NCI-H146 treated with DMSO at 0.1 percent for 48 hours (cell line): Measurements from ENCODE around the gene ZNF879.
A peak's percentile ranks its signal among the peaks of the same experiment; 100 is the strongest.

Experiments
- DNase-seq: peaks from one replicate; lab custom pipeline; 2025; ENCODE audit not compliant: unreplicated experiment; lab: John Stamatoyannopoulos, UW

ZNF879 gene

GRCh38 chr5:179023528-179024189 is at the start of gene ZNF879:
TSS of gene ZNF879 (plus strand) at chr5:179023804. CDS start at chr5:179025005, 1,201 bp downstream.
- peak; percentile 57 for DNase-seq

- no peak for DNase-seq
Observed at GRCh38 chr5:178981381-178981780, 42.2 kb upstream of the ZNF879 start.

GRCh38 chr5:178982941-178983340 is 40.7 kb upstream of the ZNF879 start:
- no peak for DNase-seq

- DNase-seq = no peak
Observed at GRCh38 chr5:178983728-178984127, 39.9 kb upstream of the ZNF879 start.

GRCh38 chr5:178984145-178985072 is 39.2 kb upstream of the ZNF879 start:
- DNase-seq = no peak

DNA sequence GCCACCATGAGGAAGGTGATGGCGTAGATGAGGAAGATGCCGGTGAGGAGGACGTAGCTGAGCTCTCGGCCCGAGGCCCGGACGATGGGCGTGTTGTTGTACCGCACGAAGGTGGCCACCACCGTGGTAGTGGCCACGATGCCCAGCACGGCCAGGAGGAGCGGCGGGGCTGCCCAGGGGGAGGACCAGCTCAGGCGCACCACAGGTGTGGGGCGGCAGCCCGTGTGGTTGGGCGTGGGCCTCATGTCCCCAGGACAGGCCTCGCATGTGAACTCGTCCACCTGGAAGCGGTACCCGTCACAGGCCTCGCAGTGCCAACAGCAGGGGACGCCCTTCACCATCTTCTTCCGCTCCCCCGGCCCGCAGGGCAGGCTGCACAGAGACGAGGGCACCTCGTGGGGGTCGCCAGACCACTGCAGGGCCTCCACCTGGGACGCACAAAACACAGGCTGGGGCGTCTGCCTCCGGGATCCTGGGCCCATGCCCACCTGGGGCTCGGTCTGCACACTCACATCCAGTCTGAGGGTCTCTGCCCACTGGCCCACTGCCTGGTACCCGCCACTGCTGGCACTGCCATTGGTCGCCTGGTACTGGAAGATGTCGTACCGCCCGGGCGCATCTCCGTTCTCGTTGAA is 37.2 kb upstream of the ZNF879 start:
- no peak for DNase-seq

DNA sequence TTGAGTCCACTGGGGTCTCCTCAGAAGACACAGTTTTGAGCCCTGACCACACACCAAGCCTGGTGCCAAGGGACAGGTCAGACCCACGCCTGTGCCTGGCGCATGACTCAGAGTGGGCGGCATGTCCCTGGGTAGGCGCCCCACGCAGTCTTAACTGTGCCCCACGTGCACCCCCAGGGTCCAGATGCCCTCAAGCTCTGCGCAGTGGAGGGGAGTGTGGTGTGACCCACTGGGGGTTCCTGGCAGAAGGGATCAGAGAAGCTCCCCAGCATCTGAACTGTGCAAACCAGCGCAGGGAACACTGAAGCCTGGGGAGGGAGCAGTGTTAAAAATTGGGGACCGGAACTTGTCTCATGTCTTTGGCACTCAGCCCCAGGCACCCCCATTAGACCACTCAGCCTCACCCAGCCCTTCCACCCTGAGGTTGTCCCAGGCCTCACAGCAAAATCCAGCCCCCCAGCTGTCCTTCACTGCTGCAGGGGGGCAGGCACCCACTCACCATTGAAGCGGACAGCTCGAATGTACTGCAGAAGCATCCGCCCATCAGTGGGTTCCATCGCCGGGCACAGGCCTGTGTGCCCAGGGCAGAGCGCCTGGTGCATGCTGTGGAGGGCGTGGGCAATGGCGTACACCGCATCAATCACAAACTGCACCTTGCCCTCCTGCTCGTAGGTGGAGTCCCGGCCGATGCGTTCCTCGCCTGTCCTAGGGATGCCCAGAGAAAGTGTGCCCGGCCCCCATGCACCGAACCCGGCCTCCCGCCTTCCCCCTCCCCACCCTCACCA is 35.0 kb upstream of the ZNF879 start:
- DNase-seq = no peak

DNA sequence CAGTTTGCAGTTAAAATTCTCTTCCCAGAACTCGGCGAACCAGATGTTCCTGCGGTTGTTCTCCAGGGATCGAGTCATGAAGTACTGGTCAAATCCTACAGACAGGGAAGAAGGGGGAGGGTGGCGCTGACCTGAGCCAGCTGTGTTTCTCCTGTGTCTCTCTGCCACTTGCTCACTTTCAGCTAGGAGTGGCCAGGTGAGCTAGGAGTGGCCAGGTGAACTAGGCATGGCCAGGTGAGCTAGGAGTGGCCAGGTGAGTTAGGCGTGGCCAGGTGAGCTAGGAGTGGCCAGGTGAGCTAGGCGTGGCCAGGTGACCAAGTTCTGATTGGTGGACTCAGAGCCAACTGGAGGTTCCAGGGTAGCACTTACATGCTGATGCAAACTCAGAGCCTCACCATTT is 34.3 kb upstream of the ZNF879 start:
- no peak for DNase-seq

DNA sequence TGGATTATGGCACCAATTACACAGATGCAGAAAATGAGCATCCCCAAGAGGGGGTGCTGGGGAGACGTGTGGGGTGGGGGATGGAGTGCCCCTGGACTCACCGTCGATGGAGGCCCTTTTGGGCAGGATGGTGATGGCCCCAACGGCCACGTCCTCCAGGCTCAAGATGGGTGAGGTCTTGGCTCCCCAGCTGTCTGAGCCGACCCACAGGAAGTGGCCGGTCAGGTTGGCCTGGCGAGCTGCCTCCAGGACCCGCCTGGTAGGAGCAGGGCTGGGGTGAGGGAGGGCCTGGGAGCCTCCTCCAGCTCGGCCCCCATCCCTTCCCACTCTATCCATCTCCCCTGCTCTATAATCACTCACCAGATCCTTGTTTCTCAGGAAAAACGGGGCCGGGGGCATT is 33.1 kb upstream of the ZNF879 start:
- no peak for DNase-seq

GRCh38 chr5:178991190-178992145 is 32.1 kb upstream of the ZNF879 start:
- DNase-seq = no peak

- DNase-seq = no peak
Observed at GRCh38 chr5:178992291-178992895, 31.2 kb upstream of the ZNF879 start.

DNA sequence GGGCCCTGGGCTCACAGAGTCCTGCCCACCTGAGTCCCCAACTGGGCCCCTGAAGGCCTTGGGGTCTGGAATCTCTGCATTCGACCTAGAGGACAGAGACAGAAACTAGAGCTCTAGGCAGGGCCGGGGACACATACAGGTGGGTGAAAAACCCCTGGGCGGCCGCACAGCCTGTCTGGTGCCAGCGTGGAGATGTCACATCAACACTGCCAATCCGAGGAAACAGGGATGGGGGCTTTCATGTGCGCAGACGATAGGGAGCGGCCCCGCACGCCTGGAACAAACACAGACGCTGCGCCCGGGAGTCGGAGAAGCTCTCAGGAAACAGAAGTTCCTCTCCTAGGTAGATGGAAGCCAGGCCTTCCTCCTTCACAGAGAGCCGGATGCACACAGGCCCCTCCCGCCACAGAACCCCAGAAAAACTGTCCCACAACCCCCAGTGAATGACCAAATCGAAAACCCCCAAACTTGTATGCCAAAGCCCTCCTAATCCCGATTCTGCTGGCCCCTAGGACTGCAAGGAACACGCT is 30.3 kb upstream of the ZNF879 start:
- no peak for DNase-seq

DNA sequence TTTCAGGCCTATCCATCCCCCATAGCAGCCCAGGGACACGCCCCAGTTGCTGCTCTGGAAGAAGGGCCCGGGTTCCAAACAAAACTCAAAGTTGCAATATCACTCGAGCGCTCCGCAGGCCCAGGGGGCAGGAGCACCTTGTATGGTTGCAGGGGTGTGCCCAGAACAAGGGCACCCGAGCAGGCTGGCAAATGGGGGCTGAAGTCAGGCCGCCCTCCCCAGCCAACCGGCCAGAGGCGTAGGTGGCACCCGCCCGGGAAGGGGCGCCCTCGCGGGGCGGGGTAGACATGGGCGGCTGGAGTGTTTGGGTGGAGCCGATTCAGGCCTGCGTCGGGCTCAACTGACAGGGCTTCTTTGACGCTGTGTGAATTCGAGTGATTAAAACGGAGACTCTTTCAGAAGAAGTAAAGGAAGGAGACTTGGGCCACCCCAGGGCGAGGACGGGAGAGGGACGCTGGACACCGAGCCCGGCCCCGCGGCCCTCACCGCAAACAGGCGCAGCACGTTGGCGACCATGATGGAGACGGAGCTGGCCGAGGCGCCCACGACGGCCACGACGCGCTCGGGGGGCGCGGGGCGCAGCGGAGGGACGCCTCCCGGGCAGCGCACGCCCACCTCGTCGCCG is 29.5 kb upstream of the ZNF879 start:
- no peak for DNase-seq

DNA sequence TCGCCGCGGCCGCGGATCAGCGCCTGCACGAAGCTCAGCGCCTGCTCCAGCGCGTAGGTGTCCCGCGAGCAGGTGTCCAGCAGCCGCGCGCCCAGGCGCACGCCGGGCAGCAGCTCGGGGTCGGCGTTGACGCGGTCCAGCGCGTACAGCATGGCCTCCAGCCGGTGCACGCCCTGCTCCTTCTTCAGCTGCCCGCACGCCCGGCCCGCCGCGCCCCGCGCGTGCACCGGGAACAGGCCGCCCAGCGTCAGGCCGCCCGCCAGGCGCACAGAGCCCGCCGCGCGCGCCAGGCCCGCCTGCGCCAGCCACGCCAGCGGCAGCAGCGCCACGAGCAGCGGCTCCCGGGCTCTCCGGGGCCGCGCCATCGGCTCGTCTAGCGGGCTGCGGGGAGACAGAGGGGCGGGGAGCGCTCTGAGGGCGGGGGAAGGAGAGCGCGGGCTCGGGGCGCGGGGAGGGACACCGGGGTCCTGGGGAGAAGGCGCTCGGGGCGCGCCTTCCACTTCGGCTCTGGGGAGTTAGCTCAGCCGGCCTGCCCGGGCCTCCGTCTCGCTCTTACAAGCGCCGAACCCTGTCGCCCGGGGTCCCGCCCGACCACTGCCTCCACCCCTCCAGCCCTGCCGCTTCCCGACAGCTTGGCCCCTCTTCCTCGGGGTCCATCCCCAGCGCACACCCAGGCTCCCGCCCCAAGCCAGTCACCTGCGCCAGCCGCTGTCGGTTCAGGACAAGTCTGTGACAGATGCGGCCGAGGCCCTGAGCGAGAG is 28.8 kb upstream of the ZNF879 start, which contains the start of gene GRM6:
Gene GRM6, minus strand, starts transcription at position 741 of the 761 bp plus-strand sequence. Its CDS starts 376 bp downstream, at position 365.
- no peak for DNase-seq

DNA sequence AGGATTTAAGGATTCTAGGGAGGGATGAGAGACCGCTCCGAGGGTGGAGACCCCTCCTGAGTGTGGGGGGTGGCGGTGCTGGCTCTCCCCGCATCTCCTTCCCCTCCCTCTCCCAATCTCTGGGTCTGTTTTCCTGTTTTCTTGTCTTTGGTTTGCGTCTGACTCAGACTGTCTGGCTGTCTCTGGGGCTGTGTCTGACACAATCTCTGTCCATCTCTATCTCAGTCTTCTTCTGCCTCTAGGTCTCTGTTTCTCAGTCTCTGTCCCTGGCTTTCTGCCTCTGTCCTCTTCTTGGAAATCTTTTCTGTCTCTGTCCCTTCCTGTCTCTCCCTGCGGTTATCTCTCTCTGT is 28.3 kb upstream of the ZNF879 start:
- DNase-seq = no peak

DNA sequence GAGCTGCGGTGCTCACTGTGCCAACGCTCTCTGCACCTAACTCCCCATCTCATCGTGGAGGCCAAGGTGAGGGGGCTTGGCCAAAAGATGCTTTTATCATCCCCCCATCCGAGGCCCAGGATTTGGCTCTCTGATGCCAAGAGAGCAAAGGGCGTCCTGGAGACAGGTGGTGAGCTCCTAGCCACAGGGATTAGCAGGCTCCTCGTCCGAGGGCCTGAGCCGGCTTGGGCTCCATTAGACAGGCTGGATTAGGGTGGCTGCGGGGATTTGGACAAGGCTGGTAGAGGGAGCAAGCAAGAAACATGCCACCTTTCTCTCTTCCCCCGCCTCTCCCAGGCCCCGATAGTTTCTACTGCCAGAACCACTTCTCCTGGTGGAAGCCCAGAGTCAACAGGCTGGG is 27.4 kb upstream of the ZNF879 start:
- DNase-seq = no peak

GRCh38 chr5:178997191-178997590 is 26.4 kb upstream of the ZNF879 start:
- DNase-seq = no peak

DNA sequence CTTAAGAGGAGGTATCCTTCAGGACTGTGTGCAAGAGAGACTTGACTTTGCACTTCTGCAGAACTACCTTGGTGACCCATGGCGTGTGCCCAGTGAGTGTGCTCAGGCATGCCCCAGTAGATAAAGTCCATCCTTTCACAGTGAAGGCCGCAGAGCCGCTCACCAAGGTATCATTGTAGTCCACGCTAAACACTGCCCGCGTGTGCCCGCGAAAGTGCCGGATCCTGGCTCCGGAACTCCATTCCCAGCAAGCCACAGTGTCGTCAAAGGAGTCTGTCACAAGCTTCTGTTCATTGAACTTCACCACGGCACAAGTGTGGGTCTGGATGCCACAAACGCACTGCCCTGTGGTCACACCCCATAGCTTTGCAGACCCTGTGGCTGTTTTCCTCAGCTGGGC is 25.2 kb upstream of the ZNF879 start:
- DNase-seq = no peak
